ENCODE data around the gene DCPS.

DCPS gene

GRCh38 chr11:126335463-126335760, 31.6 kb downstream of the DCPS start:
- Mint-ChIP-seq H3K4me3 (no peak overlapping the region), H3K36me3 (ENCODE audit: insufficient read depth) (peaks cover 19% of the 10 kb centered on the region)

DNA sequence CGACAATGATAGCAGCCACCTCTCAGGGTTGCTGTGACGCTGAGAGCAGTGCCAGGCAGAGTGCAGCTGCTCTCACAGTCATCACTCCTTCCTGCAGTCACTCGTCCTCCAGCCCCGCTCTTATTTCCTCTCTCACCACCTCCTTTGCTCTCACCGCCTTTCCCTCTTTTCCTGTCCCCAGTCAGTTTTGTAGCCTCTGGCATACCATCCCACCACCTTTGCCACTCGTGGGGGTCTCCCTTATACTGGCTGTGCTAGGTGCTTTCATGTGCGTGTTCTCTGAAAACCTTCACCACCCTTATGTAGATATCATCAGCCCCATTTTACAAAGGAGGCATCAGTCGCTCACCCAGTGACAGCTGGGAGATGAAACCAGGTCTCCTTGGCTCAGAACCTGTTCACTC, 32.3 kb downstream of the DCPS start:
- no peaks in the 10 kb centered on the region for H3K9me3 Mint-ChIP-seq
- H3K4me1 Mint-ChIP-seq = peaks cover 29% of the 10 kb centered on the region
- DNase-seq (ENCODE audit: low spot score in 2 of 2) (no peak), ATAC-seq (replicated peaks; ENCODE audit: extremely low read depth, poor library complexity, severe bottlenecking) (no peak)
- H3K36me3 Mint-ChIP-seq (ENCODE audit: insufficient read depth) = peaks cover 21% of the 10 kb centered on the region
- H3K4me3 Mint-ChIP-seq = no peak overlapping the region
- no peaks in the 10 kb centered on the region for H3K27me3 Mint-ChIP-seq
- peak overlapping the region; percentile 77 for H3K27ac Mint-ChIP-seq (ENCODE audit: low read depth)

More at GRCh38 chr11:126335463-126335760, 31.6 kb downstream of the DCPS start:
- Mint-ChIP-seq H3K27ac (ENCODE audit: low read depth) (peak overlapping the region; percentile 38), H3K9me3 (no peaks in the 10 kb centered on the region), H3K4me1 (peaks cover 29% of the 10 kb centered on the region), H3K27me3 (no peaks in the 10 kb centered on the region)
- DNase-seq (ENCODE audit: low spot score in 2 of 2) = no peak
- no peak for ATAC-seq (replicated peaks; ENCODE audit: extremely low read depth, poor library complexity, severe bottlenecking)

DNA sequence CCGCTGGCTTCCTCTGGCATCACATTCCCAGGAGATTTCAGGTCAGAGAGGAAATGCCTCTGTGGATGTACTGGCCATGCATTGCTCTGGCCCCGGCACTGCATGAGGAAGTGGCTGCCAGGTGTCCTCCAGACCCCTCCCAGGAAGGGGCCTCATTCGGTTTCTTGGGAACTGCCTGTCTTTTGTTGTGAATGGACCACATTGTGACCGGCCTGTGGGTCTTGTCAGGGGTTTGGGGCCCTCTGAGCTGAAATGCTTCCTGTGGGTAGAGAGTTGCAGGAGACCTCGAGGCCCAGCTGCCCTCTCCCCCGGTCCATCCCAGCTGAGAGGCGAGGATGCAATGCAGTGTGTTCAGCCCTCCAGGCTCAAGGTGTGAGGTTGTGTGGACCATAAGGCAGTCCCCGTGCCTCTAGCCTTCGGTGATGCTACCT, 32.8 kb downstream of the DCPS start:
- Mint-ChIP-seq H3K36me3 (ENCODE audit: insufficient read depth) (peaks cover 25% of the 10 kb centered on the region), H3K27ac (ENCODE audit: low read depth) (peak overlapping the region; percentile 77), H3K9me3 (no peaks in the 10 kb centered on the region), H3K4me1 (peaks cover 29% of the 10 kb centered on the region), H3K4me3 (no peak overlapping the region), H3K27me3 (no peaks in the 10 kb centered on the region)
- DNase-seq (ENCODE audit: low spot score in 2 of 2) = no peak
- no peak for ATAC-seq (replicated peaks; ENCODE audit: extremely low read depth, poor library complexity, severe bottlenecking)

DNA sequence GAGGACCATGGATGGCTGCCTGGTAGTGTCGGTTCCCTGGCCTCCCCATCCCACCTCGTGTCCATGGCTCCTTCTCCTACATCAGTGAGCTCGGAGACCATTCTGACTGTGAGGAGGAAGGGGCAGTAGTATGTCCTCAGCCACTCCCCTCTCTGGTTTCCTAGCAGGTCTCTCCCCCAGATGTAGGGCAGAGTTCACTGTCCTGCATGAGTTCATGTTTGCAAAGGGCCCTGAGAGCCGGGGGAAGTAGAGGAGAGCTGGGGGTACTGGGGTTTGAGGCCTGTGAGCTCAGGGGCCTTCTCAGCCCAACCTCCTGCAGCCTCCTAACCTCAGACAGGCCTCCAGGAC, 33.2 kb downstream of the DCPS start:
- ATAC-seq (replicated peaks; ENCODE audit: extremely low read depth, poor library complexity, severe bottlenecking) = no peak
- Mint-ChIP-seq H3K4me1 (peaks cover 27% of the 10 kb centered on the region), H3K27ac (ENCODE audit: low read depth) (peak overlapping the region; percentile 77), H3K27me3 (no peaks in the 10 kb centered on the region), H3K4me3 (no peak overlapping the region), H3K9me3 (no peaks in the 10 kb centered on the region), H3K36me3 (ENCODE audit: insufficient read depth) (peaks cover 25% of the 10 kb centered on the region)
- DNase-seq (ENCODE audit: low spot score in 2 of 2) = no peak

- H3K4me1 Mint-ChIP-seq = peaks cover 21% of the 10 kb centered on the region
- H3K27me3 Mint-ChIP-seq = no peaks in the 10 kb centered on the region
- peaks cover 24% of the 10 kb centered on the region for H3K36me3 Mint-ChIP-seq (ENCODE audit: insufficient read depth)
- no peaks in the 10 kb centered on the region for H3K9me3 Mint-ChIP-seq
- H3K27ac Mint-ChIP-seq (ENCODE audit: low read depth) = peak overlapping the region; percentile 57
- DNase-seq (ENCODE audit: low spot score in 2 of 2) (no peak), ATAC-seq (replicated peaks; ENCODE audit: extremely low read depth, poor library complexity, severe bottlenecking) (no peak)
- no peak overlapping the region for H3K4me3 Mint-ChIP-seq
These were observed 33.8 kb downstream of the DCPS start for GRCh38 chr11:126337474-126338241.

- no peaks in the 10 kb centered on the region for H3K9me3 Mint-ChIP-seq
- no peak for ATAC-seq (replicated peaks; ENCODE audit: extremely low read depth, poor library complexity, severe bottlenecking)
- DNase-seq (ENCODE audit: low spot score in 2 of 2) = no peak
- peak overlapping the region; percentile 57 for H3K27ac Mint-ChIP-seq (ENCODE audit: low read depth)
- H3K4me1 Mint-ChIP-seq = peaks cover 13% of the 10 kb centered on the region
- no peaks in the 10 kb centered on the region for H3K27me3 Mint-ChIP-seq
- no peak overlapping the region for H3K4me3 Mint-ChIP-seq
- peaks cover 23% of the 10 kb centered on the region for H3K36me3 Mint-ChIP-seq (ENCODE audit: insufficient read depth)
These were observed 34.6 kb downstream of the DCPS start for GRCh38 chr11:126338346-126339055.

DNA sequence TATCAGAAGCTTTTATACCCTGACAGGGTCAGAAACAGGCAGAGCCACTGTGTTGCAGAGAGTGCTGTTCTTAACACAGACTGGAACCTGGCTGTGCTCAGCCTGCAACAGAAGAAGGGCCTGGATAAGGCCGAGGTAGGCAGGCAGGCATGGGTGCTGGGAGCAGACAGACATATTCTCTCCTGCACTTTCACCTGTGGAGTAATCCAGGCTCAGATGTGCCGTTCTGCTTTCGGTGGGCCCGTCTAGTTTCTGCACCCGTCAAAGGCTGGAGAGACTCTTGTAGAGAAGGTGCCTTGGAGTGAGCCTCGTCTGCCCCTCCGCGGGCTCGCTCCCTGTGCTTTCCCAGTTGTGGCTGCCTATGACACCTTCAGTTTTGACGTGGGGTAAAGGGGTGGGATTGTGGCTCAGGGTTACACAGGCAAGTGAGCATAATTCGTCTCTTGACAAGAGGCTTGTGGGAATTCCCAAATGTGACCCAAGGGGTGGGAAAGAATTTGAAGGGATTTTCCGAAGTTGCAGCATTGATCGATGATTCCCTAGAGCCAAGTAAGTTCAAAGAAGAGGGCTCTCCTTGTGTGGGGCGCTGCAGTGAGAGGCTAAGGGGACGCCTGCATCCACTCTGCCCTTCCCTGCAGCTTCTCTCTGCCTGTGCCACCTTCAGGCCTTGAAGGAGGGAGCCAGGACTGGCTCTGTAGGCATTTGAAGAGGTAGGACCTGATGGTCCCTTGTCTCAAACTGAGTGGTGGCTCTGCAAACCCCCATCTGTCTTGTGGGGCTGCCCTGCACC, 35.4 kb downstream of the DCPS start:
- ATAC-seq (replicated peaks; ENCODE audit: extremely low read depth, poor library complexity, severe bottlenecking) = no peak
- Mint-ChIP-seq H3K27ac (ENCODE audit: low read depth) (peak overlapping the region; percentile 25), H3K9me3 (no peaks in the 10 kb centered on the region), H3K4me3 (no peak overlapping the region), H3K36me3 (ENCODE audit: insufficient read depth) (peaks cover 26% of the 10 kb centered on the region), H3K4me1 (peaks cover 11% of the 10 kb centered on the region), H3K27me3 (no peaks in the 10 kb centered on the region)
- no peak for DNase-seq (ENCODE audit: low spot score in 2 of 2)

DNA sequence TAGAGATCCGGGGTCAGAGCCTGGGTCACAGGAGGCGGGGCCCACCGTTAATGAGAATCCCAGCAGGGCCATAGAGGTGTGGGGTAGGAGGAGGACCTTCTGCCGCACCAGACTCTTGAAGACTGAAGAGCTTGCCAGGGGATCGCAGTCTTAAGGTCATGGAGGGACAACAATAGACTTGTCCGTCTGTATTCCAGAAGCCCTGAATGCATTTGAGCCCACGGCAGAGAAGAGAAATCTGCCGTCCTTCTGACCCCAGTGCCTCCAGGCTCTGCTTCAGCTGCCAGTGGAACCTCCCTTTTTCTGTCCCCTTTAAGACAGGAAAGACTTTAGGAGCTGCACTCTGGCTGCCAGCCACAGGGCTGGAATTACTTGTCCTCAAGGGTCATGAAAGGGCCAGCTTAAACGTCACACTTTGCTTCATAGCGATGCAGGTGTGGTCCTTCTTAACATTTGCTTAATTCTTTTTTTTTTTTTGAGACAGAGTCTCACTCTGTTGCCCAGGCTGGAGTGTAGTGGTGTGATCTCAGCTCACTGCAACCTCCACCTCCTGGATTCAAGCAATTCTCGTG, 36.1 kb downstream of the DCPS start:
- peaks cover 14% of the 10 kb centered on the region for H3K4me1 Mint-ChIP-seq
- no peaks in the 10 kb centered on the region for H3K9me3 Mint-ChIP-seq
- H3K4me3 Mint-ChIP-seq = no peak overlapping the region
- ATAC-seq (replicated peaks; ENCODE audit: extremely low read depth, poor library complexity, severe bottlenecking) (no peak), DNase-seq (ENCODE audit: low spot score in 2 of 2) (no peak)
- peak overlapping the region; percentile 25 for H3K27ac Mint-ChIP-seq (ENCODE audit: low read depth)
- peaks cover 28% of the 10 kb centered on the region for H3K36me3 Mint-ChIP-seq (ENCODE audit: insufficient read depth)
- H3K27me3 Mint-ChIP-seq = no peaks in the 10 kb centered on the region

DNA sequence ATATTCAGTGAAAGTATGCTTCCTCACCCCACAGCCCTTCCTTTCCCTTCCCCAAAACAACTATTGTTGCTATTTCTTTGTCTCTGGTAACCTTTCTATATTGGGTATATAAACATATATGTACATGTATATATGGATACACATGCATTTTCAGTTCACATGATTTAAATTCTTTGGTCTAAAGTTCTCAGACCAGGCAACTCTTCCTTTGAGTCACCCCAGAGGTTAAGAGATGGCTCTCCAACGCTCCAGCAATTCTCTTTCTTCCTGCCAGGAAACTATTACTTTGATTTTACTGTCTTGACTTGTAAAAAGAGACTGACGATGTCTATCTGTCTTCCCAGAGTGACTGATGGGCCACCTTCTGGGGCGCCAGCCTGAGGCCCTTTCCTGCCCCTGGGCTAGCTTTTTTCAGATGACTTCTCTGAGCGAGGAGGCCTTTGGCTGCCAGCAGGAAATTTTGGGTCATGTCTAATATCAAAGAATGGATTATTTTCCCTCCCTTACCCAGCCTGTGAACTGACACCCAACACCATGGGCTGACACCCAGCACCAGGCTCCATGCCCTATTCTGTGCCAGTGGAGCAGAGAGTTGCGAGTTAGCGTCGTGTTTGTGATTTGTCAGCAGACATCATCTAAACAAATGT, 37.2 kb downstream of the DCPS start:
- no peaks in the 10 kb centered on the region for H3K27me3 Mint-ChIP-seq
- H3K4me3 Mint-ChIP-seq = no peak overlapping the region
- ATAC-seq (replicated peaks; ENCODE audit: extremely low read depth, poor library complexity, severe bottlenecking) (no peak), DNase-seq (ENCODE audit: low spot score in 2 of 2) (no peak)
- H3K4me1 Mint-ChIP-seq = peaks cover 9% of the 10 kb centered on the region
- H3K27ac Mint-ChIP-seq (ENCODE audit: low read depth) = no peak overlapping the region
- H3K36me3 Mint-ChIP-seq (ENCODE audit: insufficient read depth) = peaks cover 26% of the 10 kb centered on the region
- no peaks in the 10 kb centered on the region for H3K9me3 Mint-ChIP-seq

DNA sequence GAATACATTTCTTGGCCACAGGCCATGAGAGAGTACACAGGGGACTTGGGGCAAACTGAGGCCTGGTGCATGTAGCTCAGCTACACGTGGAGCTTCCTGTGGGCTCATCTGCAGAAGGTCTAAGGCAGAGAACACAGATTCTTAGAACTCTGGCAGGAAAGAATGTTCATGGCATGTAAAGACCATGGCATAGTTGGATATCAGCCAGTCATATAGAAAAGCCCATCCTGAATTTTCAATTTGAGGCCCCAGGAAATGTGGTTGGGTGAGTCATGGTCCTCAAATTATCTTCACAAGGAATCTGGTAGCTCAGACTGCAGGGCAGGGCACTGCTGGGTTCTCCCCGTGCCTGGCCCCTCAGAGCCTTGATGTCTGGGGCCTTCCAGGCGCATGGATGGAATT, 37.9 kb downstream of the DCPS start:
- H3K4me1 Mint-ChIP-seq = peaks cover 5% of the 10 kb centered on the region

DNA sequence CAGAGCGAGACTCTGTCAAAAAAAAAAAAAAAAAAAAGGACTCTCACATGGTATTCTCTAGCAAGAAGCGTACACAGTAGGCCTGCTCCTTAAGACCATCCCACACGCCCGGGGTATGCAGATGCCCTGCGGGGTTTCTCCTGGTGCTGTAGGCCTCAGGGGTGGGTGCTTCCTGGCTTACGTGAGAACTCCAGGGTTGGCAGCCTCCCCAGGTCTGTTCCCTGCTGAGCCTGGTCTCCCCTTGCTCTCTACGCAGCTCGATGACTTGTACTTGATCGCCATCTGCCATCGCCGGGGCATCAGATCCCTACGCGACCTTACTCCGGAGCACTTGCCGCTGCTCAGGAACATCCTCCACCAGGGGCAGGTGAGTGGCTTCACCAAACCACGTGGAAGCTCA, 39.2 kb downstream of the DCPS start:
- H3K36me3 Mint-ChIP-seq (ENCODE audit: insufficient read depth) = peaks cover 28% of the 10 kb centered on the region
- no peak overlapping the region for H3K4me3 Mint-ChIP-seq
- H3K9me3 Mint-ChIP-seq = no peaks in the 10 kb centered on the region
- no peak for DNase-seq (ENCODE audit: low spot score in 2 of 2)
- H3K4me1 Mint-ChIP-seq = peaks cover 5% of the 10 kb centered on the region
- H3K27ac Mint-ChIP-seq (ENCODE audit: low read depth) = peak overlapping the region; percentile 38
- no peak for ATAC-seq (replicated peaks; ENCODE audit: extremely low read depth, poor library complexity, severe bottlenecking)
- H3K27me3 Mint-ChIP-seq = no peaks in the 10 kb centered on the region

More for the DNA sequence above, 37.9 kb downstream of the DCPS start:
- Mint-ChIP-seq H3K27me3 (no peaks in the 10 kb centered on the region), H3K4me3 (no peak overlapping the region), H3K27ac (ENCODE audit: low read depth) (no peak overlapping the region), H3K9me3 (no peaks in the 10 kb centered on the region), H3K36me3 (ENCODE audit: insufficient read depth) (peaks cover 26% of the 10 kb centered on the region)
- no peak for DNase-seq (ENCODE audit: low spot score in 2 of 2)
- no peak for ATAC-seq (replicated peaks; ENCODE audit: extremely low read depth, poor library complexity, severe bottlenecking)
